H1 (cell line): ENCODE measurements around the gene TJP3. TPM values are rescaled to one million over a fixed set of nuclear protein-coding genes. Genes with fewer than 3 reads are reported as not detected.

Source experiments
- CTCF ChIA-PET: fragments of 300-600 bp; sonication (Branson Sonifier 250); formaldehyde crosslinking; loops from one replicate; lab custom pipeline; 2021; ENCODE audit not compliant: partially characterized antibody; lab: Charles Lee
- POLR2A ChIA-PET: fragments of 300-600 bp; sonication (Branson Sonifier 250); formaldehyde crosslinking; loops from one replicate; lab custom pipeline; 2021; ENCODE audit warnings: inconsistent platforms; ENCODE audit not compliant: partially characterized antibody; lab: Charles Lee
- DNase-seq, 2 experiments: peaks; one replicate each; pipeline versions ENCODE4 v3.0.0 to v3.0.0-alpha.2; 2010 to 2022; ENCODE audit warnings: low spot score in 2 of 2, low read depth in 1 of 2, mixed read lengths in 1 of 2
- FAIRE-seq: peaks from 2 replicates; lab custom pipeline; 2011; peaks lifted over from hg19 to GRCh38; lab: Jason Lieb, UNC
- H2AFZ ChIP-seq: 2 replicates; pipeline ENCODE4 v1.8.1; 2012; ENCODE audit warnings: low read length, inconsistent platforms
- H2AK5ac ChIP-seq: 2 replicates; pipeline ENCODE4 v1.6.1; 2013; ENCODE audit warnings: low read depth, low read length
- H2BK120ac ChIP-seq: replicated peaks from 2 replicates; pipeline ENCODE3; 2013; ENCODE audit warnings: low read depth, low read length, inconsistent platforms
- H2BK12ac ChIP-seq: 2 replicates; pipeline ENCODE4 v1.6.1; 2013; ENCODE audit warnings: low read depth, low read length
- H2BK15ac ChIP-seq: 2 replicates; pipeline ENCODE4 v1.6.1; 2013; ENCODE audit warnings: low read length
- H2BK20ac ChIP-seq: 2 replicates; pipeline ENCODE4 v1.6.1; 2013; ENCODE audit warnings: low read length
- H2BK5ac ChIP-seq: 2 replicates; pipeline ENCODE4 v1.6.1; 2013; ENCODE audit warnings: low read depth, low read length
- H3K14ac ChIP-seq: 2 replicates; pipeline ENCODE4 v1.6.1; 2013; ENCODE audit warnings: inconsistent platforms; ENCODE audit not compliant: insufficient read length
- H3K18ac ChIP-seq: 2 replicates; pipeline ENCODE4 v1.6.1; 2013; ENCODE audit warnings: low read length; ENCODE audit errors: extremely low read depth
- H3K23ac ChIP-seq: 2 replicates; pipeline ENCODE4 v1.6.1; 2013; ENCODE audit warnings: inconsistent platforms; ENCODE audit not compliant: insufficient read length
- H3K23me2 ChIP-seq: 2 replicates; pipeline ENCODE4 v1.6.1; 2013; ENCODE audit warnings: low read depth, low read length
- H3K27ac ChIP-seq: 2 replicates; pipeline ENCODE4 v1.6.1; 2011; ENCODE audit warnings: low read depth, low read length, inconsistent platforms
- H3K27me3 ChIP-seq, 4 experiments: replicated peaks in 1 of 4; 1 replicate in 1 of 4; 2 replicates in 3 of 4; pipeline versions ENCODE4 v1.6.1 to v1.8.1; 2011 to 2013; ENCODE audit warnings: low read length in 3 of 4, mild to moderate bottlenecking in 3 of 4, inconsistent platforms in 2 of 4, mixed read lengths in 2 of 4, moderate library complexity in 1 of 4; ENCODE audit not compliant: control insufficient read depth in 3 of 4, insufficient read depth in 3 of 4; ENCODE audit errors: extremely low read depth in 1 of 4
- H3K36me3 ChIP-seq, 4 experiments: 2 replicates each; pipeline versions ENCODE4 v1.6.1 to v1.8.1; 2011 to 2013; ENCODE audit warnings: mild to moderate bottlenecking in 4 of 4, low read length in 3 of 4, moderate library complexity in 2 of 4, control low read depth in 1 of 4, inconsistent platforms in 1 of 4; ENCODE audit not compliant: insufficient read depth in 4 of 4, control insufficient read depth in 2 of 4
- H3K4ac ChIP-seq: replicated peaks from 2 replicates; pipeline ENCODE3; 2013; ENCODE audit warnings: low read length, low read depth, mixed read lengths, inconsistent platforms; ENCODE audit not compliant: insufficient read length
- H3K4me1 ChIP-seq, 4 experiments: replicated peaks in 1 of 4; 1 replicate in 1 of 4; 2 replicates in 3 of 4; pipeline versions ENCODE4 v1.6.1 to v1.8.1; 2011 to 2013; ENCODE audit warnings: low read length in 3 of 4, inconsistent platforms in 2 of 4, mixed read lengths in 1 of 4; ENCODE audit not compliant: insufficient read depth in 4 of 4, control insufficient read depth in 3 of 4
- H3K4me2 ChIP-seq, 2 experiments: 2 replicates each; pipeline versions ENCODE4 v1.6.1 to v1.8.1; 2011 to 2013; ENCODE audit warnings: low read depth in 2 of 2, low read length in 2 of 2, control low read depth in 1 of 2, inconsistent platforms in 1 of 2, mild to moderate bottlenecking in 1 of 2; ENCODE audit not compliant: insufficient read depth in 1 of 2
- H3K4me3 ChIP-seq, 4 experiments: fragments of 200-600, 300-600 bp in 1 of 4; sonication (generic), shearing (Covaris generic), sonication (Bioruptor Twin) in 1 of 4; 2 replicates each; pipeline versions ENCODE4 v1.5.1 to v1.8.1; 2011 to 2016; ENCODE audit warnings: low read length in 4 of 4, low read depth in 3 of 4, control low read depth in 2 of 4, inconsistent platforms in 2 of 4, mild to moderate bottlenecking in 2 of 4, mixed read lengths in 1 of 4, moderate library complexity in 1 of 4; ENCODE audit not compliant: insufficient read depth in 2 of 4; ENCODE audit errors: extremely low read depth in 1 of 4
- H3K56ac ChIP-seq: replicated peaks from 2 replicates; pipeline ENCODE3; 2013; ENCODE audit warnings: low read depth, mild to moderate bottlenecking, mixed read lengths, low read length, inconsistent platforms; ENCODE audit not compliant: insufficient read length
- H3K79me1 ChIP-seq: 2 replicates; pipeline ENCODE4 v1.6.1; 2013; ENCODE audit warnings: low read depth, low read length, control low read depth
- H3K79me2 ChIP-seq, 2 experiments: 2 replicates each; pipeline versions ENCODE4 v1.6.1 to v1.8.1; 2012 to 2013; ENCODE audit warnings: low read length in 2 of 2, mild to moderate bottlenecking in 2 of 2, inconsistent platforms in 1 of 2; ENCODE audit not compliant: insufficient read depth in 2 of 2, control insufficient read depth in 1 of 2
- H3K9ac ChIP-seq, 4 experiments: replicated peaks in 1 of 4; 1 replicate in 1 of 4; 2 replicates in 3 of 4; pipeline versions ENCODE4 v1.6.1 to v1.8.1; 2011 to 2013; ENCODE audit warnings: low read depth in 3 of 4, low read length in 3 of 4, control low read depth in 2 of 4, mild to moderate bottlenecking in 2 of 4, moderate library complexity in 2 of 4, inconsistent platforms in 1 of 4; ENCODE audit errors: extremely low read depth in 1 of 4
- H3K9me3 ChIP-seq, 2 experiments: 2 replicates each; pipeline versions ENCODE4 v1.6.1 to v1.8.1; 2012 to 2013; ENCODE audit warnings: mild to moderate bottlenecking in 2 of 2, moderate library complexity in 2 of 2, control low read depth in 1 of 2, inconsistent platforms in 1 of 2, low read depth in 1 of 2, low read length in 1 of 2, mixed read lengths in 1 of 2; ENCODE audit not compliant: insufficient read depth in 2 of 2
- H4K20me1 ChIP-seq, 2 experiments: replicated peaks in 1 of 2; 2 replicates each; pipeline versions ENCODE3 to v1.8.1; 2011 to 2013; ENCODE audit warnings: inconsistent platforms in 2 of 2, low read length in 2 of 2, mild to moderate bottlenecking in 1 of 2; ENCODE audit not compliant: insufficient read depth in 2 of 2, control insufficient read depth in 1 of 2
- H4K5ac ChIP-seq: 2 replicates; pipeline ENCODE4 v1.6.1; 2013; ENCODE audit warnings: low read length, low read depth, mixed read lengths, inconsistent platforms; ENCODE audit not compliant: insufficient read length
- H4K8ac ChIP-seq: 2 replicates; pipeline ENCODE4 v1.8.0; 2013; ENCODE audit warnings: mild to moderate bottlenecking, moderate library complexity, low read length, inconsistent platforms; ENCODE audit not compliant: insufficient read depth; ENCODE audit errors: extremely low read depth
- H4K91ac ChIP-seq: replicated peaks from 2 replicates; pipeline ENCODE3; 2013; ENCODE audit warnings: low read length, mixed read lengths, inconsistent platforms; ENCODE audit not compliant: insufficient read length
- EZH2 ChIP-seq: fragments of 200-600 bp; sonication (generic); IDR thresholded peaks from 2 replicates; pipeline ENCODE4 v1.7.1; 2012; ENCODE audit warnings: low read depth, mild to moderate bottlenecking, moderate library complexity, low read length, inconsistent platforms; ENCODE audit not compliant: severe bottlenecking
- GTF2F1 ChIP-seq: IDR thresholded peaks from 2 replicates; pipeline ENCODE4 v1.6.1; 2012; ENCODE audit warnings: low read depth, low read length, improper control_type of control experiment, borderline replicate concordance
- RBBP5 ChIP-seq: IDR thresholded peaks from 2 replicates; pipeline ENCODE4 v1.7.1; 2012; ENCODE audit warnings: low read depth, mild to moderate bottlenecking, inconsistent platforms, low read length, moderate library complexity, borderline replicate concordance
- SIN3A ChIP-seq, 2 experiments: IDR thresholded peaks in 1 of 2; conservative IDR thresholded peaks in 1 of 2; 2 replicates each; pipeline ENCODE4 v1.6.1; 2011 to 2012; ENCODE audit warnings: low read length in 2 of 2, improper control_type of control experiment in 1 of 2, low read depth in 1 of 2, mild to moderate bottlenecking in 1 of 2
- TBP ChIP-seq: IDR thresholded peaks from 2 replicates; pipeline ENCODE4 v1.6.1; 2011; ENCODE audit warnings: low read depth, low read length, improper control_type of control experiment
- WGBS, 2 experiments: shearing (Covaris generic) in 1 of 2; methylation state at CpG; one replicate each; pipeline versions ENCODE4 v1.1.6 to v1.1.7; 2013 to 2015; ENCODE audit warnings: low lambda C conversion rate in 2 of 2, mixed read lengths in 2 of 2, inconsistent platforms in 1 of 2, low coverage in 1 of 2, missing lambda C conversion rate in 1 of 2; ENCODE audit not compliant: insufficient replicate concordance in 2 of 2, insufficient coverage in 1 of 2, insufficient read length in 1 of 2; ENCODE audit errors: extremely low coverage in 1 of 2, missing lambda C conversion rate in 1 of 2; 5-methylcytosine and 5-hydroxymethylcytosine counted together
- polyA plus RNA-seq, 7 experiments: library from polyadenylated mRNA; depleted of rRNA in 3 of 7; stranded (reverse) in 5 of 7; unstranded in 2 of 7; fragments of >200 nt in 5 of 7; fragments of 200-250 nt in 2 of 7; gene quantifications; 1 replicate in 5 of 7; 2 replicates in 1 of 7; 4 replicates in 1 of 7; pipeline versions ENCODE4 v1.2.1 to v1.2.3, GENCODE V29; 2011 to 2013; ENCODE audit warnings: missing spikeins in 2 of 7, mixed read lengths in 2 of 7
- total RNA-seq: library from RNA; stranded (reverse); fragmentation: NEBNext Ultra II Directional; extraction: Animal tissue kit (Norgen Biotek cat#: 25700); gene quantifications from 2 replicates; pipeline ENCODE4 v1.2.1, GENCODE V29; 2021

TJP3 gene
- total and polyA plus RNA-seq, 2 of the 8 experiments (the other 6 are each of a cell fraction or from before 2014, with no cell fraction given): 17.1 to 26.1 TPM

GRCh38 chr19:3679138-3679537 is 29.0 kb upstream of the TJP3 start:
- Histone ChIP-seq H3K14ac (no peak overlapping the region), H3K79me2 (peaks cover 0 to 7% of the 10 kb centered on the region in 2 experiments; a peak in 1 of 4 replicates)
- FAIRE-seq: no peak

More at GRCh38 chr19:3679138-3679537, 29.0 kb upstream of the TJP3 start:
- 92% methylated on average over 12 of the region's 12 CpGs; no CpG with 5 or more reads in 1 of the 2 experiments for WGBS, 2 experiments
- H3K9ac ChIP-seq: no peak overlapping the region
- peaks cover 0 to 25% (median 18%) of the 10 kb centered on the region in 4 experiments; a peak in 6 of 7 replicates for H3K4me1 ChIP-seq
- H2BK5ac ChIP-seq: no peak overlapping the region
- H2BK120ac ChIP-seq: no peak overlapping the region
- CTCF ChIA-PET: no interaction called here
- no peak overlapping the region for H3K23ac ChIP-seq
- H3K4me3 ChIP-seq: no peak overlapping the region
- H3K18ac ChIP-seq: no peak overlapping the region
- H4K5ac ChIP-seq: no peak overlapping the region
- H3K4ac ChIP-seq: no peak overlapping the region
- no peaks in the 10 kb centered on the region for H3K36me3 ChIP-seq
- peak overlapping the region; percentile 39 for H4K8ac ChIP-seq
- no peak overlapping the region for H3K4me2 ChIP-seq
- H4K91ac ChIP-seq: peak overlapping the region; percentile 62
- POLR2A ChIA-PET: interaction anchor here (1.1 kb wide), 1 partner anchor 11 kb away, joined by 3 read pairs; no protein-coding TSS in a partner anchor
- peaks cover 3 to 20% of the 10 kb centered on the region in 2 experiments for H4K20me1 ChIP-seq
- no peaks in the 10 kb centered on the region for H3K27me3 ChIP-seq
- no peak overlapping the region for H2BK20ac ChIP-seq
- H3K79me1 ChIP-seq: peaks cover 12% of the 10 kb centered on the region; the same call in 1 of the 2 replicates
- peaks cover under 1 to 1% of the 10 kb centered on the region in 2 experiments; a peak in 2 of 4 replicates for H3K9me3 ChIP-seq
- no peak overlapping the region for H2BK12ac ChIP-seq
- DNase-seq: no peak
- no peak overlapping the region for H2AK5ac ChIP-seq
- H2AFZ ChIP-seq: no peak overlapping the region
- peaks cover 10% of the 10 kb centered on the region; the same call in 1 of the 2 replicates for H3K23me2 ChIP-seq
- TF ChIP-seq EZH2 (no peak), RBBP5 (no peak), TBP (no peak), SIN3A (conservative IDR thresholded peaks at IDR 0.05 in 1 of 2, IDR thresholded peaks at IDR 0.05 in 1 of 2; ENCODE audit: low read depth in 1 of 2, low read length in 2 of 2) (no peak), GTF2F1 (no peak)
- TF ChIP-seq, all 59 proteins: peak for 0
- no peak overlapping the region for H3K27ac ChIP-seq
- no peak overlapping the region for H2BK15ac ChIP-seq
- H3K56ac ChIP-seq: no peak overlapping the region
